Endothelial cell of umbilical vein (primary cell): ENCODE measurements around the gene C1QTNF7.

ENCODE experiments used
- EZH2 ChIP-seq: IDR thresholded peaks from 2 replicates; pipeline ENCODE4 v1.6.1; 2012; ENCODE audit warnings: borderline replicate concordance, low read depth, mild to moderate bottlenecking, moderate library complexity, low read length, inconsistent platforms; ENCODE audit not compliant: severe bottlenecking
- FOS ChIP-seq: IDR thresholded peaks from 2 replicates; pipeline ENCODE4 v1.6.1; 2011; ENCODE audit warnings: mild to moderate bottlenecking, low read length, moderate library complexity, borderline replicate concordance; ENCODE audit not compliant: insufficient read depth
- JUN ChIP-seq: IDR thresholded peaks from 2 replicates; pipeline ENCODE4 v1.6.1; 2011; ENCODE audit warnings: borderline replicate concordance, low read depth; ENCODE audit not compliant: insufficient read length, insufficient read depth
- MAX ChIP-seq: IDR thresholded peaks from 2 replicates; pipeline ENCODE4 v1.6.1; 2011; ENCODE audit not compliant: insufficient read depth, insufficient read length
- MYC ChIP-seq: IDR thresholded peaks from one replicate; pipeline ENCODE4 v1.6.1; 2011; ENCODE audit warnings: mild to moderate bottlenecking, low read depth, low read length
- POLR2A ChIP-seq: IDR thresholded peaks from 2 replicates; pipeline ENCODE4 v1.6.1; 2012; ENCODE audit warnings: low read depth, mild to moderate bottlenecking, control low read depth, low read length
- POLR2AphosphoS5 ChIP-seq: IDR thresholded peaks from 2 replicates; pipeline ENCODE4 v1.6.1; 2012; ENCODE audit warnings: low read depth, mild to moderate bottlenecking, control low read depth, low read length, moderate library complexity; ENCODE audit not compliant: insufficient read depth
- TF ChIP-seq, protein P1 (sequence below), 2 donors: IDR thresholded peaks; 1 replicate in 1 of 2; 2 replicates in 1 of 2; pipeline ENCODE4 v1.5.1; 2011; ENCODE audit warnings: low read length in 2 of 2, mild to moderate bottlenecking in 2 of 2, moderate library complexity in 2 of 2, control low read depth in 1 of 2, inconsistent platforms in 1 of 2, low read depth in 1 of 2; ENCODE audit not compliant: insufficient read depth in 1 of 2; ENCODE audit errors: extremely low read depth in 1 of 2

DNA sequence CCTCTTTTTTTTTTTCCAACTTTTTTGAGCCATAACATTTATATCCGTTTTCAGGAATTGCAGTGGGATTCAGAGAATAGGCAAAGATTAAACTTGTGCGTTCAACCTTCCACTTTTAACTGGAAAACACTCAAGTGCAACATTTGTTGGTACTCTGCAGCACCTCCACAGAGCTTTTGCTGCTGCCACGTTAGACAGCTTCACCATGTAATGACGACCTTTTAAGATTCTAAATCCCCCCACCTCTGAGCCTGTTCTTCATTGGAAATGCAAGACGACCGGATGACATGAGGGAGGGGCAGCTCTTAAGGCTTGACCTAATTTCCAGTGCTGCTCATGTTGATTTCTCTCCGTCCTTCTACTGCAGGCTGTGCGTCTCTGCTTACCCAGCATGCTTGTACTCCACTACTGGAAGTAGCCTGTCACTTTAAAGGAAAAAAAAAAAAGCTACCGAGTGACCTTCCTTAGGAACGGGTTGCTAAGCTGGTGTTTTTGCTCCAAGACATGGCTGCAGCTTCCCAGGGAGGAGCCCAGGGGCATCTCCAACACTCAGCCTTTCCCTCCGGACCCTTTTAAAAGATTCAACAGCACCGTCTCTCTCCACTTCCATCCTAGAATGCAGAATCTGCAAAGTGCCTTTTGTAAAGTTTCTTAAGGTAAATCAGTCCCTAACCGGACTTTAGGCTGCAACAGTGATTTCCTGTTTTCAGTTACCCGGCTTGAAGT lies 41.7 kb downstream of the C1QTNF7 start, which contains the start of gene CC2D2A:
- TF ChIP-seq, protein P1, sequence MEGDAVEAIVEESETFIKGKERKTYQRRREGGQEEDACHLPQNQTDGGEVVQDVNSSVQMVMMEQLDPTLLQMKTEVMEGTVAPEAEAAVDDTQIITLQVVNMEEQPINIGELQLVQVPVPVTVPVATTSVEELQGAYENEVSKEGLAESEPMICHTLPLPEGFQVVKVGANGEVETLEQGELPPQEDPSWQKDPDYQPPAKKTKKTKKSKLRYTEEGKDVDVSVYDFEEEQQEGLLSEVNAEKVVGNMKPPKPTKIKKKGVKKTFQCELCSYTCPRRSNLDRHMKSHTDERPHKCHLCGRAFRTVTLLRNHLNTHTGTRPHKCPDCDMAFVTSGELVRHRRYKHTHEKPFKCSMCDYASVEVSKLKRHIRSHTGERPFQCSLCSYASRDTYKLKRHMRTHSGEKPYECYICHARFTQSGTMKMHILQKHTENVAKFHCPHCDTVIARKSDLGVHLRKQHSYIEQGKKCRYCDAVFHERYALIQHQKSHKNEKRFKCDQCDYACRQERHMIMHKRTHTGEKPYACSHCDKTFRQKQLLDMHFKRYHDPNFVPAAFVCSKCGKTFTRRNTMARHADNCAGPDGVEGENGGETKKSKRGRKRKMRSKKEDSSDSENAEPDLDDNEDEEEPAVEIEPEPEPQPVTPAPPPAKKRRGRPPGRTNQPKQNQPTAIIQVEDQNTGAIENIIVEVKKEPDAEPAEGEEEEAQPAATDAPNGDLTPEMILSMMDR (IDR thresholded peaks at IDR 0.05; ENCODE audit: extremely low read depth in 1 of 2, insufficient read depth in 1 of 2, low read depth in 1 of 2, low read length in 2 of 2), result no peak
- TF ChIP-seq POLR2AphosphoS5 (no peak), MAX (no peak), FOS (no peak), POLR2A (no peak), MYC (no peak), EZH2 (no peak), JUN (no peak)
